ENCODE measurements around the gene FYN. TPM values are rescaled to one million over a fixed set of nuclear protein-coding genes. Genes with fewer than 3 reads are reported as not detected.

Gene FYN
- total and polyA plus RNA-seq, 2 of the 8 experiments (the other 6 are each of a cell fraction or from before 2014, with no cell fraction given), result 46.8 to 97.2 TPM

DNA sequence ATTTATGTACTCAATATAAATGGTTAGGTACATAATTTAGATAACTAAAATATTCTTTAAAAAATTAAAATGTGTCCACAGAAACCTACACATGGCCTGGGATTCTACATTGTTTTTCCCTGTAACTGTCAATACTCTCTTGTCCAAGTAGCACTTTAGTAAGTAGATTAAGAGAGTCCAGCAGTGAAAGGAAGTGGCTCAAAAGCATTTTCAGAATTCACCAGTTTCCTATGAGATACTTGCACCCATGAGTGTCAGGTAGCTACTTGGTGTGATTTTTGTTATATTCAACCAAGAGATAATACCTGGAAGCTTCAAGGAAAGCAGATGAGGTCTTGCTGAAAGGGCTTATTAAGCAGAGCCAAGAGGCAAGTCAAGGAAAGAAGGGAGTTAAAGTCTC, 126.3 kb downstream of the FYN start:
- FAIRE-seq (no peak), DNase-seq (ENCODE audit: low read depth in 1 of 2, low spot score in 2 of 2) (no peak)
- no peak overlapping the region for H4K5ac ChIP-seq (ENCODE audit: insufficient read length, low read depth, low read length)
- TF ChIP-seq BCL11A (IDR thresholded peaks at IDR 0.05; ENCODE audit: low read depth in 2 of 2, low read length in 2 of 2) (no peak), RNF2 (IDR thresholded peaks at IDR 0.05; ENCODE audit: borderline replicate concordance, low read depth, low read length, missing control alignments, poor library complexity, severe bottlenecking) (no peak), MAFK (IDR thresholded peaks at IDR 0.05; ENCODE audit: low read depth, low read length) (no peak)
- peaks cover 4 to 16% (median 13%) of the 10 kb centered on the region in 4 experiments; a peak in 5 of 7 replicates for H3K4me1 ChIP-seq (replicated peaks in 1 of 4; ENCODE audit: control insufficient read depth in 3 of 4, insufficient read depth in 4 of 4, low read length in 3 of 4)
- H3K23me2 ChIP-seq (ENCODE audit: low read depth, low read length), result peaks cover 2% of the 10 kb centered on the region; the same call in 1 of the 2 replicates
- H2AK5ac ChIP-seq (ENCODE audit: low read depth, low read length), result no peak overlapping the region
- no peaks in the 10 kb centered on the region for H3K27me3 ChIP-seq (replicated peaks in 1 of 4; ENCODE audit: control insufficient read depth in 3 of 4, extremely low read depth in 1 of 4, insufficient read depth in 3 of 4, low read length in 3 of 4)
- H3K14ac ChIP-seq (ENCODE audit: insufficient read length), result no peak overlapping the region
- no peak overlapping the region for H4K91ac ChIP-seq (replicated peaks; ENCODE audit: insufficient read length, low read length)
- peaks cover 0 to 8% of the 10 kb centered on the region in 2 experiments; a peak in 2 of 4 replicates for H3K79me2 ChIP-seq (ENCODE audit: control insufficient read depth in 1 of 2, insufficient read depth in 2 of 2, low read length in 2 of 2)
- no peak overlapping the region for H2BK20ac ChIP-seq (ENCODE audit: low read length)
- no peak overlapping the region for H2BK12ac ChIP-seq (ENCODE audit: low read depth, low read length)
- H3K36me3 ChIP-seq (ENCODE audit: control insufficient read depth in 2 of 4, insufficient read depth in 4 of 4, low read length in 3 of 4), result no peaks in the 10 kb centered on the region
- H2BK120ac ChIP-seq (replicated peaks; ENCODE audit: low read depth, low read length), result no peak overlapping the region
- H4K8ac ChIP-seq (ENCODE audit: extremely low read depth, insufficient read depth, low read length), result no peak overlapping the region
- H3K9ac ChIP-seq (replicated peaks in 1 of 4; ENCODE audit: extremely low read depth in 1 of 4, low read depth in 3 of 4, low read length in 3 of 4), result no peak overlapping the region
- no peak overlapping the region for H3K4me3 ChIP-seq (ENCODE audit: extremely low read depth in 1 of 4, insufficient read depth in 2 of 4, low read depth in 3 of 4, low read length in 4 of 4)
- H3K79me1 ChIP-seq (ENCODE audit: low read depth, low read length), result no peaks in the 10 kb centered on the region; the same call in 1 of the 2 replicates
- H3K27ac ChIP-seq (ENCODE audit: low read depth, low read length), result no peak overlapping the region
- H3K56ac ChIP-seq (replicated peaks; ENCODE audit: insufficient read length, low read depth, low read length), result no peak overlapping the region
- H3K23ac ChIP-seq (ENCODE audit: insufficient read length), result no peak overlapping the region
- H2BK15ac ChIP-seq (ENCODE audit: low read length), result peak overlapping the region; percentile 34; the same call in 1 of the 2 replicates
- no peak overlapping the region for H3K4ac ChIP-seq (replicated peaks; ENCODE audit: insufficient read length, low read depth, low read length)
- no peaks in the 10 kb centered on the region for H4K20me1 ChIP-seq (replicated peaks in 1 of 2; ENCODE audit: control insufficient read depth in 1 of 2, insufficient read depth in 2 of 2, low read length in 2 of 2)
- CTCF ChIA-PET (ENCODE audit: partially characterized antibody), result interaction anchor here (0.9 to 2.3 kb wide), 4 partner anchors 21 to 246 kb away, joined by 3 to 7 read pairs (median 3); no protein-coding TSS in a partner anchor
- H2AFZ ChIP-seq (ENCODE audit: low read length), result no peak overlapping the region
- H2BK5ac ChIP-seq (ENCODE audit: low read depth, low read length), result no peak overlapping the region
- H3K4me2 ChIP-seq (ENCODE audit: insufficient read depth in 1 of 2, low read depth in 2 of 2, low read length in 2 of 2), result no peak overlapping the region
- H3K18ac ChIP-seq (ENCODE audit: extremely low read depth, low read length), result no peak overlapping the region
- POLR2A ChIA-PET (ENCODE audit: partially characterized antibody), result interaction anchor here (0.7 to 2.0 kb wide), 2 partner anchors 11 to 23 kb away, joined by 3 to 4 read pairs; no protein-coding TSS in a partner anchor
- H3K9me3 ChIP-seq (ENCODE audit: insufficient read depth in 2 of 2, low read depth in 1 of 2, low read length in 1 of 2), result no peaks in the 10 kb centered on the region
